Putamen (tissue), 1 donor: ENCODE measurements around the gene RESF1.
"Not testable (repeated sequence)": the region's sequence is repeated elsewhere in the genome, so short reads cannot be mapped to it uniquely, and the experiment has no call there.

Experiments used
- DNase-seq: peaks from one replicate; pipeline ENCODE4 v3.0.0-alpha.2; 2016; ENCODE audit warnings: low spot score

The RESF1 gene, protein sequence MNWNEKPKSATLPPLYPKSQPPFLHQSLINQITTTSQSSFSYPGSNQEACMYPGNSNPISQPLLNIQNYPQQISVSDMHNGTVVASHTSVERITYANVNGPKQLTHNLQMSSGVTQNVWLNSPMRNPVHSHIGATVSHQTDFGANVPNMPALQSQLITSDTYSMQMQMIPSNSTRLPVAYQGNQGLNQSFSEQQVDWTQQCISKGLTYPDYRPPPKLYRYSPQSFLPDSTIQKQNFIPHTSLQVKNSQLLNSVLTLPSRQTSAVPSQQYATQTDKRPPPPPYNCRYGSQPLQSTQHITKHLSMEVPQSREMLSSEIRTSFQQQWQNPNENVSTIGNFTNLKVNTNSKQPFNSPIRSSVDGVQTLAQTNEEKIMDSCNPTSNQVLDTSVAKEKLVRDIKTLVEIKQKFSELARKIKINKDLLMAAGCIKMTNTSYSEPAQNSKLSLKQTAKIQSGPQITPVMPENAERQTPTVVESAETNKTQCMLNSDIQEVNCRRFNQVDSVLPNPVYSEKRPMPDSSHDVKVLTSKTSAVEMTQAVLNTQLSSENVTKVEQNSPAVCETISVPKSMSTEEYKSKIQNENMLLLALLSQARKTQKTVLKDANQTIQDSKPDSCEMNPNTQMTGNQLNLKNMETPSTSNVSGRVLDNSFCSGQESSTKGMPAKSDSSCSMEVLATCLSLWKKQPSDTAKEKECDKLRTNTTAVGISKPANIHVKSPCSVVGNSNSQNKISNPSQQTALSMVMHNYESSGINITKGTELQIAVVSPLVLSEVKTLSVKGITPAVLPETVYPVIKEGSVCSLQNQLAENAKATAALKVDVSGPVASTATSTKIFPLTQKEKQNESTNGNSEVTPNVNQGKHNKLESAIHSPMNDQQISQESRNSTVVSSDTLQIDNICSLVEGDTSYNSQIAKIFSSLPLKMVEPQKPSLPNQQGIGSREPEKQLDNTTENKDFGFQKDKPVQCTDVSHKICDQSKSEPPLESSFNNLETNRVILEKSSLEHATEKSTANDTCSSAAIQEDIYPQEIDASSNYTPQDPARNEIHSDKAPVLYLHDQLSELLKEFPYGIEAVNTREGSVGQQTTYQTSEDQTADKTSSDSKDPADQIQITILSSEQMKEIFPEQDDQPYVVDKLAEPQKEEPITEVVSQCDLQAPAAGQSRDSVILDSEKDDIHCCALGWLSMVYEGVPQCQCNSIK (N-terminal part only)

DNA sequence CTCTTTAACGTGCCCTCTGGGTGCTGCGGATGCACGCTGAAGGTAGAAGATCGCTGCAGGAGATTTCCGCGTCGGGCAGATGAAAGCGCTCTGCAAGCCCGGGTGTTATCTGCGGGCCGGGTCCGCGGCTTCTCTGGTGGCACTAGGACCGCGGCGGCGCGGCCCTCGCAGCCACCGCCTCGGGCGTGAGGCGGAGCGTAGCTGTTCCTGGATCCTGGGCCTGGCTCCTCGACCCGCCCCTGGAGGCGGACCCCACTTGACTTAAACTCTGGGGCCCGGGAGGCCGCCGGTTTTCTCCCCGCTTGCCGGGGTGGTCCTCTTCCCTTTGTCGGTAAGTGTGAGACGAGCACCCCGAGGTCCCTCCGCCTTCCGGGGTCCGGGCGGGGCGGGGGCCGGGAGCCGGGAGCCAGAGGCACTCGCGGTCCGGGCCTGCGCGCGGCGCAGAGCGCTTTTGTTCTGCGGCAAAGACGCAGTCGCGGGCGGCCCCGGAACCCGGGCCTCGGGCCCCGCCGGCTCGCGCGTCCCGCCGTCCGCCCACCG, at the start of gene RESF1:
RESF1 (plus strand) TSS at position 255 of the 540 bp plus-strand sequence. CDS start 21,541 bp downstream, outside the sequence.
- peak; percentile 91 for DNase-seq

DNA sequence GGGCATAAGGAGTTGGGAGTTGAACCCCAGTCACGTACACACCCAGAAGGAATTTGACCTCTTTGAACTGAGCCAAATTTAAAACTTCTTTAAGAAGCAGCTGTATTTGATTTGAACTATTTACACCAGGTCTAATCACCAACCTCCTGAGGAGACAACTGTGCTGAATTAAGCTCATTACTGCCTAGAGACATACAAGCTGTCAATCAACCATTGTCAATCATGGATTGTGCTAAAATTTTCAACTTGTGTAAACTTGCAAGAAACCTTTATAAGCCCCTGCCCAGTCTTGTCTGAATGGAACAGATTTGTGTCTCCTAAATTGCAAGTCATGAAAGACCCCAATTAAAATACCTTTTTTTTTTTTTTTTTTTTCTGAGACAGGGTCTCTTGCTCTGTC, 44.3 kb upstream of the RESF1 start:
- no peak for DNase-seq

DNA sequence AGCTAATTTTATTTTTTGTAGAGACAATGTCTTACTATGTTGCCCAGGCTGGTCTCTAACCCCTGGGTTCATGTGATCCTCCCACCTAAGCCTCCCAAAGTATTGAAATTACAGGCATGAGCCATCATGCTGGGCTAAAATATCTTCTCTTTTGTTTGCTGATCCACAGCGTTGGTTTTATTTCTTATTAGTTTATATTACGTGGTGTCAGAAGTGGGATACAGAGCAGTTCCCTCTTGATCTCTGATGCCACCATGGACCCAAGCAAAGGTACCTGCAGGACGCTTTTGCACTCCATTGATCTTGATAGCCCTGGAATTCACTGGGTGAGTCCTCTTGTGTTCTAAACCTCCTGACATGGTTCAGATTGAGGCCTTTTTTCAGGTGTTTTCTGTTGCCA, 43.8 kb upstream of the RESF1 start:
- DNase-seq, result no peak

DNA sequence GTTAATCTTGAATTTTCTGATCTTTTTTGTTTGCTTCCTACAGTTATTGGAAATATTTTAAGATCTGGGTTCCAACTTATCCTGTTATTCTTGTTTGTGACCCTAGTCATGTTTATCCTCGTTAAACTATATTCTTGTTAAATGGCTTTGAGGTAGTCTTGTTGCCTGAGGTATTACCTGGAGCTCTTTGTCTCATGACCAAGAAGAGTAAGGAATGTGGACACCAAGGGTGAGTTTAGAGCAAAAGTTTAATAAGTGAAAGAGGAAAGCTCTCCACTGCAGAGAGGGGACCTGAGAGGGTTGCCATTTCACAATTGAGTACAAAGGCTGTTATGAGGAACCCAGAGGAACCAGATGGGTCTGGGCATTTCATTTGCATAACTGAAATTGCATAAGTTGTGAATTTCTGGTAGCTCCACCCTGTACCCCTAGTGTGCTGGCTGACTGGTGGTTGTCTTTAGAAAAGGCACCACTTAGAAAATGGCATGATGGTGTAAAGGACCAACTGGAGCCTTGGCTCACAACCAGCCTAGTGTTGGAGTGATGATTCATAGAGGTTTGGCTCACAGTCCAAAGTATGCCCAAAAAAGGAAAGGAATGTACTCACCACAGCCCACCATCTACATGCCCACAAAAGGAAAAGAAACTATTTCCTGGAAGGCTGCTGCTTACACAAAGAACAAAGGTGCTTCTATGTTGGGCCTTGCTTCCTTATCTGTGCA, 36.7 kb upstream of the RESF1 start:
- no peak for DNase-seq

DNA sequence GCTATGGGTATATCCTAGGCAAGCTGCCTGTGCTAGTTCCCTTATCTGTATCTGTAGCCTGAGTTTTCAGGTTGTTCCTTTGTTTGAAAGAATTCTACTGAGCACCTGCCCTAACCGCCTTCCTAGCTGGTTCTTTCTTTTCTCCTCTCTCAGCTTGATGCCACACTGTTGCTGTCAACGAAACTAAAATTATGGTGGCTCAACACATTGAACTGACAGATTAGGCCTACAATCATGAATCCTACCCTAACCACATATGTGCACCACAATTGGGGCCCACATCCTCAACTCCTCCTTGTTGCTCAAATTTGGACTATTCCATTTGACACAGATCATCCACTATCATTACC, 36.2 kb upstream of the RESF1 start:
- no peak for DNase-seq

DNA sequence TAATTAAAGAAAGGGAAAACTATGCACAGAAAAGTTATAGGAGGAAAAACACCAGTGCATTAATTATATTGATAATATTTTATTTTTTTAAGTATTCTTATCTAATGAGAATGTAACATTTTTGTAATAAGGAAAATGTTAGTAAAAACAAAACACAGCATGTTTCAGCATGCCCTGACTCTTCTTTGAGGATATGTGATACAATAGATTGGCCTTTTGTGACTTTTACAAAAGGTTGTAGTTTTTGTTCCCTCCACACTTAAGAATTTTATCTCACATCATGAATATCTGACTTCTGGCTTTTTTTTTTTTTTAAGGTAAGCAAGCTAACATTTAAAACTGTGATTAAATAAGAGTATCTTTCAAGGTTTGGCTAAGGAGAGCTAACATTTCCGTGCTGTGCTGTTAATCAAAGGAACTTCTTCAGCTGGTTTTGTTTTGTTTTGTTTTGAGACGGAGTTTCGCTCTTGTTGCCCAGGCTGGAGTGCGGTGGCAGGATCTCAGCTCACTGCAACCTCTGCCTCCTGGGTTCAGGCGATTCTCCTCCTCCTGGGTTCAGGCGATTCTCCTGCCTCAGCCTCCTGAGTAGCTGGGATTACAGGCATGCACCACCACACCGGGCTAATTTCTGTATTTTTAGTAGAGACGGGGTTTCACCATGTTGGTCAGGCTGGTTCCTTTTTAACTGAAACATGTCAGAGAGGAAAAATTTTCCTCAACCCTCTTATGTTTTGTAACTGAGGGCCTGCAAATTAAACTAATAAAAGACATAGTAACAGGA, 30.8 kb upstream of the RESF1 start:
- DNase-seq, result no peak

DNA sequence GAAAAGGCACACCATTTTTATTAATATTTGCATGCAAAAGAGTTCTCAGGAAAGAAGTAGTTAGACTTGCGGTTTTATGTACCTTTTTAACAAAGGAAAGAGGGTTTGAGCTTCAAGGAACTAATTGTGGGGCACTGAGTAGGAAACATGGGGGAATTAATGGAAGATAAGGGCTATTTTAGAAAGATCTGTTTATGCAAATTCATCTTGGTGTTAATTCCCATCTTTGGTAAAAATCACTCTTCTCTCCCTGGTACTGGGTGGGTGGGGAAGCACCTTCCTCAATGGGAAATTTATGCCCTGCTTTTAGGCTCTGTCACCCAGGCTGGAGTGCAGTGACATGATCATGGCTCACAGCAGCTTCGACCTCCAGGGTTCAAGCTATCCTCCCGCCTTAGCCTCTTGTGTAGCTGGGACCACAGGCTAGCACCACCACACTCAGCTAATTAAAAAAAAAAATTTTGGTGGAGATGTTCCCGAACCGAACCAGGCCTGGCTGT, 30.1 kb upstream of the RESF1 start:
- no peak for DNase-seq

DNA sequence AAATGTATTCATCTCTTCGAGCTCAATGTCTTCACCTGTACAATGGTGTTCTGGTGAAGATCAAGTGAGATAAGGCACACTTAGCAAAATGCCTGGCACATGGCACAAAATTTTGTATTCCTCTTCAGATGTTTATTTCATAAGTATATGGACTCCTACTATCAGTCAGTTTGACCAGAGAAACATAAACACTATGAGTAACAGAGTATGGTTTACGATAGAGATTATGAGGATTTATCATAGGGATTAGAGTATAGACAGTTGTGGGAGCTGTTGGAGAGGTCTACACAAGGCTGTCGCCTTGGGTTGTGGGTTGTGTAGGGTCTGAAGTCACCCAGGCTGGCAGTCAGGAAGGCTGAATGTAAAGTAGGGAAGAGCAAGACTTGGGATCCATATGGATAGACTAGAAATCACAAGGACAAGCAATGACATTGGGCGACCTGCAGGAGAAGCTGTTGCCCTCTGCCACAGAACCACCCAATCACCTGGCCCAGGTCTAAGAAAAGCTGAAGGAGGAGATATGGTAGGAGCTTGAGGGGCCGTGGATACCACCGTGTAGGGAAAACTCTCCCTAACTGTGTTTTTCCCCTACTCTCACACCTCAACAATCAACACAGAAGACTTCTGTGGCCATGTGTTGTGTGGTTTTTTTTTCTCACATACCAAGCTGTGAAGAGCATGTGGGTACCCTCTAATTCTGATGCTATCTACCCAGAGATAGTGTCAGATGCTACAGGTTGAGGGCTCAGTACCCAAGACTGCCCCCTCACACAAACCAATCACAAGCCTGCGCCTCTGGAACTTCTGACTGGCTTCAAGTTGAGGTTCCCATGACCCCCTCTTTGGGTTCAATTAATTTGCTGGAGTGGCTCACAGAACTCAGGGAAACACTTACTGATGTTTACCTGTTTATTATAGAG, 27.2 kb upstream of the RESF1 start:
- no peak for DNase-seq

DNA sequence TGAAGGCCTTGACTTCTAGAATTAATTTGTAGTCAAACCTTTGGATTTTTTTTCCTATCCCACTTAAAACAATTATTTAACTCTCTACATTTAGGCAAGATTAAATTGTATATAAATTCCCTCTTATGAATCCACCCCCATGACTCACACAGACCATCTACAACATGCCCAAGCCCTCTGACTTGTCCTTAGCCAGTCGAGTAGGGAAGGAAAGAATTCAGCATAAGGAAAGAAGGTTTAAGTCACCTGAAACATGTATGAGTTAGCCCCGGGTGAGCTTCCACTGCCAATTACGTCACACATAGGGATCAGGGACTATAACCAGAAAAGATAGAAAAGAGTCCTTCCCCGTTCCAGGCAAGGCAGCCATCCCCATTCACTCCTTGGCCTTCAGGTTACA, 14.9 kb upstream of the RESF1 start:
- DNase-seq, result no peak

DNA sequence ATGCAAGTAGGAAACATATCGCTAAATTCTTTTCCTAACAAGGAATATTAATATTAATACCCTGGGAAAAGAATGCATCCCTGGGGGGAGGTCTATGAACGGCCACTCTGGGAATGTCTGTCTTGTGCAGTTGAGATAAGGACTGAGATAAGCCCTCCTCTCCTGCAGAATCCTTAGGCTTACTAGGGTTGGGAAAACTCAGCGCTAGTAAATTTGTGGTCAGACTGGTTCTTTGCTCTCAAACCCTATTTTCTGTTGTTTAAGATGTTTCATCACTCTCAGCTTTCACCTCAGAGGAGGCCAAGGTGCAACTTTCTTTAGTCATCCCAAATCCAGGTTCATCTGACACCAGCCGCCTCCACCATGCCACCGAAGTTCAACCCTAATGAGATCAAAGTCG, 11.2 kb upstream of the RESF1 start:
- no peak for DNase-seq

DNA sequence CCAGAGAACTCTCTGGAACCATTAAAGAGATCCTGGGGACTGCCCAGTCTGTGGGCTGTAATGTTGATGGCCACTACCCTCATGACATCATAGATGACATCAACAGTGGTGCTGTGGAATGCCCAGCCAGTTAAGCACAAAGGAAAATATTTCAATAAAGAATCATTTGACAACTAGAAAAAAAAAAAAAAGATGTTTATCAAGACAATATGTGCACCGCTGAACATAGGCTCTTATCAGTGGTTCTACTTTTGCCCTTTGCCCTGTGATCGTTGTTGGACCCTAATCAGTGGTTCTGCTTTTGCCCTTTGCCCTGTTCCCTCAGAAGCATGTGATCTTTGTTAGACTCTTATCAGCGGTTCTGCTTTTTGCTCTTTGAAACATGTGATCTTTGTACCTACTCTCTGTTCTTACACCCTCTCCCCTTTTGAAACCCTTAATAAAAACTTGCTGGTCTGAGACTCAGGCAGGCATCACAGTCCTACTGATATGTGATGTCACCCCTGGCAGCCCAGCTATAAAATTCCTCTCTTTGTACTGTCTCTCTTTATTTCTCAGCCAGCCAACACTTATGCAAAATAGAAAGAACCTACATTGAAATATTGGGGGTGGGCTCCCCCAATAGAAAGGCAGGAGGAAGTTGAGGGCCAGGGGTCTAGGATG, 10.4 kb upstream of the RESF1 start:
- DNase-seq, result not testable (repeated sequence)

DNA sequence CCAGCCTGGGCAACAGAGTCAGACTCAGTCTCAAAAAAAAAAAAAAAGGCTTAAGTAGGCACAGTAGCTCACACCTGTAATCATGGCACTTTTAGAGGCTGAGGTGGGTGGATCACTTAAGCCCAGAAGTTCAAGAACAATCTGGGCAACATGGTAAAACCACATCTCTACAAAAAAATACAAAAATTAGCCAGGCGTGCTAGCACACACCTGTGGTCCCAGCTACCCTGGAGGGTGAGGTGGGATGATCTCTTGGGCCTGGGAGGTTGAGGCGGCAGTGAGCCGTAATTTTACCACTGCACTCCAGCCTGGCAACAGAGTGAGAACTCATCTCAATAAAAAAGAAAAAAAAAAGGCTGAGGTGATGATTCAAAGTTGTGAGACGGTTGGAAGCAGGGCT, 9.1 kb upstream of the RESF1 start:
- no peak for DNase-seq

DNA sequence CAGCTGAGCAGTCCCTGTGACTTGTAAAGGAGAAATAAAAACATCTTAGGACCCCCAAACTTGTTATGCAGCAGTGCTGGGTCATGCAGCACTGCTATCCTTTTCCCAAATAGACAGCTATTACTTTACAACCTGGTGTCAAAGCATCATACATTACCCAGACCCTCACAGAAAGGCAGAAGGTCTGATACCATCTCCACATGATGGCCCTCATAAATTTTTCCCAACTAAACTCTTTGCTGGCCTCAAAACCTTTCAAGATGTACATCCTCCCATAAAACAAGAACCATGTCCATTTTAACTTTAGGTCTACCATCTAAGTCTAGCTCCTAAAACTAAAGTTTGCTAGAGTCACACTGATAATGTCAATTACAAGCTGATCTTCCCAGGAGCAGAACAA, 8.7 kb upstream of the RESF1 start:
- no peak for DNase-seq

DNA sequence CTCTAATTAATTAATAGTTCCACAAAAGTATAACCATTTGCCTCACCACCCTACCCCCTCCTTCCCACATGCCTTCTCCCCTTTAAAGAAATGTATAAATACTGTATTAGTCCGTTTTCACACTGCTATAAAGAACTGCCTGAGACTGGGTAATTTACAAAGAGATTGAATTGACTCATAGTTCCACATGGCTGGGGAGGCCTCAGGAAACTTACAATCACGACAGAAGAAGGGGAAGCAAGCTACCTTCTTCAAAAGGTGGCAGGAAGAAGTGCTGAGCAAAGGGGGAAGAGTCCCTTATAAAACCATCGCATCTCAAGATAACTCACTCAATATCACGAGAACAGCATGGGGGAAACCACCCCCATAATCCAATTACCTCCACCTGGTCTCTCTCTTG, 8.2 kb upstream of the RESF1 start:
- DNase-seq, result no peak

DNA sequence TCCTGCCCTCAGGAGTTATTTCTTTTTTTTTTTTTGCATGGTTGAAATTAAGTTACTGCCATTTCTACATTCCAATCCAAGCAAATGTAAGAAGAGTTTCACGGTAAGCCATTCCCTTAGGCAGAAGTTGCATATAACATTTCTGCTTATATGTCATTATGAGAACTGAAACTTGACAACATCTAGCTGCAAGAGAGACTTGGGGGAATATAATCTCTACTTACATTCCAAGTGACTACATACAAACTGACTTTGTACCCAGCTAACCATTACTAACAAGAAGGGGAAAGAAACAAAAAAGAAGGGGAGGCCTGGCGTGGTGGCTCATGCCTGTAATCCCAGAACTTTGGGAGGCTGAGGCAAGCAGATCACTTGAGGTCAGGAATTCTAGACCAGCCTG, 7.3 kb upstream of the RESF1 start:
- DNase-seq, result no peak

DNA sequence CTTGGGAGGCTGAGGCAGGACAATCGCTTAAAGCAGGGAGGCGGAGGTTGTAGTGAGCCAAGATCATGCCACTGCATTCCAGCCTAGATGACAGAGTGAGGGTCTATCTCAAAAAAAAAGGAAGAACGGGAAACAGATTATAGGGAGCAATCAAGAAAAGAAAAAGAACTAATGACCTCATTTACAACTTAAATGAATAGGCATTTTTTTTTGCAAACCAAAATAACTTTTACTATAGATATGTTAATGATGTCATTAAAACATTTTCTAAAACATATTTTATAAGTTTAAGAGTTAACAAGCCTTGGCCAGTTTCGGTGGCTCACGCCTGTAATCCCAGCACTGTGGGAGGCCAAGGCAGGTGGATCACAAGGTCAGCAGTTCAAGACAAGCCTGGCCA, 6.8 kb upstream of the RESF1 start:
- no peak for DNase-seq

DNA sequence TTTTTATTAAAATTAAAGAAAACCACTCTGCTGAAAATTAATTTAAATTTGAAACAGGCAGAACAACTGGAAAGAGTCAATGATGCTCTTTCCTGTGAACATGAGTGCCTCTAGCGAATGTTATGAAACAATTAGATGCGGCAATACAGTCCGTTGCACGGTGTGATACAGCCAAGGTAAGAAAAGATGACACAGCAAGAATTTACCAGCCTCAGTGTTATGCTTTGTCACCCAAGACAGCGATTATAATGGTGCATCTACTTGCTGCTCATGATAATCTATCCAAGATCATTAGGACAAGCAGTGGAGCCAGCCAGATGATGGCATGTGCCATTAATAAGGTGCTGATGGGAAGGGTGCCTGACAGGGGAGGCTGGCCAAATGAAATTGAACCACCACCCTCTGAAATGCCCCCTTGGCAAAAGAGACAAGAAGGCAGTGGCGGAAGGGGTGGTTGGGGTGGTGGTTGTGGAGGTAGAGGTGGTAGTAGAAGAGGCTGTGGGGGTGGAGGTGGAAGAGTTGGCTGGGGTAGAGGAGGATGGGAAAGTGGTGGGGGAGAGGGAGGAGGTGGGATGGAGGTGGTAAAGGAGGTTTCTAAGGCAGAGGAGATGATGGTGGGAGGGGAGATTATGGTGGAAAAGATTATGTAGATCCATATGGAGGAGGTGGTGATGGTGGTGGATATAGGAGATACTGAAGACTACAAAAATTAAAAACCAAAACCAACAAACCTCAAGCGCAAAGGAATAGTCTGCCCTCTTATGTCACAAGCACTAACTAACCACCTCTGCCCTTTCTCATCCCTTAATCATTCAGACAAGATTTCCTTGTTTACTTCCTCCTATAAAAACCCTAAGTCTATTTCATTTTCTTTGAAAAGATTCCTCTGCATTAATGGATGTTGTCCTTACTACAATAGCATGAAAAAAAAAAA, 4.0 kb upstream of the RESF1 start:
- DNase-seq, result no peak
